HG02763 (cell line): Measurements from ENCODE around the gene MGLL.
"Not testable (repeated sequence)": the region's sequence is repeated elsewhere in the genome, so short reads cannot be mapped to it uniquely, and the experiment has no call there.

ENCODE experiments used
- ATAC-seq: cut with Tn5 transposase; IDR thresholded peaks from one replicate; pipeline ENCODE4 v1.9.1; 2021; ENCODE audit warnings: mild to moderate bottlenecking, moderate library complexity; ENCODE audit not compliant: unreplicated experiment

MGLL gene

DNA sequence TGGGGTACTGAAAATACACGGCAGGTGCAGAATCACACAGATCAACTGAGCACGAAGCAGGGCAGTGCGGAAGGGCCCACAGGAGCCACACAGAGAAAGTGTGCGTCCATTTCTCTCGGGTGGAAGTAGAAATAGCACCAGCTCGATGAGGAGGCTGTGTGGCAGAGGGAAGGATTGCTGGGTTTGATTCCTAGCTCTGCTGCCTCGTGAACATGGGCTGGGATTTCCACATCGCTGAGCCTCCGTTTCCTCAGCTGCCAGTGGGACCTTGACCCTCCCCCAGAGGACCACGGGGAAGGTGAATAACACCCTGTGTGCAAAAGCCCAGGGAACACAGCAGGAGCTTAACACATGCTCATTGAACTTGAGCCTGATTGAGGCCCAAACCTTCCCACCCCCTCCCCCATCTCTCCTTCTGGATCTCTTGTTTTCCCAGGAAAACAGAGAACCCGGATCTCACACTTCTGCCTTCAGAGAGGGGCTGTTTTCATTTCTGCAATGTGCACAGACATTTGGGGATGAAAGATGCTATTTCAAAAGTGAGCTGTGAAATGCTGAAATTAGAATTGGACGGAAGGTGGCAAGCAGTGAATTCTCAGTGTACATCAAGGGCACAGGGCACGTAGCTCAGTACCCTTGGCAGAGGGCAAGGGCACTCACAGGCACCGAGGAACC, 111.2 kb downstream of the MGLL start:
- ATAC-seq: no peak

DNA sequence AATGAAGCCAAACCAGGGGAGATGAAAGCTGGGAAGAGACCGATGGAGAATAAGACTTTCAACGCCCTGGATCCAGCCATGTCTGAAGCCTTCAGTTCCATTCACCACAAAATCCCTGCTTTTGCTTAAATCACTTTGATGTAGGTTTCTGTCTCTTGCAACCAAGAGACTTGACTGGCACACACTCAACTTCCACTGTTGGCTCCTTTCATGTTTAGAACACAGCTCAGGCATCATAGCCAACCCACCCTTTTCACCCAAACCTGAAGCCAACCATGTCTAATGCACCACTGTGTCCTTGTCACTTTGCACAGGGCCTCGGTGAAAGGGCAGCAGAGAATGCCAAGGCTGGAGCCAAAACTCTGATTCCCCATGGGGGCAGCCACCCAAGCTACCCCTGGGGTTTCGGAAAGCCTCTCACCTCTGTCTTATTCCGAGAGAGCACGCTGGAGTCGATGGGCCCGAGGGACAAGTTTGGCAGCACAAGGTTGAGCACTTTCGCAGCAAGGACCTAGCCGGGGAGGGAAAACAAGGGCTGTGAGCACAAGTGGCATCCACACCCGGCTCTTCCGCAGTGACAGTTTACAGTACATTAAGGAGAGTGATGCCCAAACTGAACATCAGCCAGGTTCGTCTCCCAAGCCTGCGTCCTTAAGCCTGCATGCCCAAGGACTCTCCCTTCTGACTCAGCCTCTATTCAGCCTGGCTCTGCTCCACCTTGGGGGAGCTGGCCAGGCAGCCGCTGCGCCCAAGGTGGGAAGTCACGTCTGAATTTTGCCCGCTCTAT, 112.0 kb downstream of the MGLL start:
- no peak for ATAC-seq

DNA sequence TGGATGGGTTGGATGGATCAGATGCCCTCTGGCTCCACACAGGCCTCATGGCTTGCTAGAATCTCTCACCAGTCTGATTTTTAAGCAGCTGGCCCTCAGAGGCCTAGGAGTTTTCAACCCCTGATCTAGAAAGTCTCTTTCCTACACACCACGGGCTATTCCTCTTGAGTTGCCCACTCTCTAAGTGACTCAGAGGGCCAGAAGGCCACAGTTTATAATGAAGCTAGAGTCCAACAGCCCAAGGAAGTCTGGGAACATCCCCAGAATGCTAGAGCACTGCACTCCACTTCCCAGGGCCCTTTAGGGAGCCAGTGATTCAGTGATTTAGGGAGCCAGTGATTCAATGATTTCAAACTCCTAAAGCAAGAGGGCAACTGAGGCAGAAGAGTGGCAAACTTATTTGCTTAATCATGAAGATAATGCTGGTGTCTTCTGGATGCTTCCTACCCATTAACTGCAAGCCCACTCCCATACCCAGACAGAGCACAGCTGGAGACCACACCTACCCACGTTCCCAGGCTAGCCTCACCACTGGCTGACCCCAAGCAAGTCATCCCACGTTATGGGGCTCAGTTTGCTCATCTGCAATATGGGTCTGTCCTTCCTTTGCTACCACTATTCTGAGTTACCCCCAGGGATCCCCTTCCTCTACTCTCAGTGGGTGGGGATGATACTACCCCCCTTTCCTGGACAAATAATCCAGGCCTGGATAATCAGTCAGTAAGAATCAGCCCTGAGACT, 112.8 kb downstream of the MGLL start:
- no peak for ATAC-seq

DNA sequence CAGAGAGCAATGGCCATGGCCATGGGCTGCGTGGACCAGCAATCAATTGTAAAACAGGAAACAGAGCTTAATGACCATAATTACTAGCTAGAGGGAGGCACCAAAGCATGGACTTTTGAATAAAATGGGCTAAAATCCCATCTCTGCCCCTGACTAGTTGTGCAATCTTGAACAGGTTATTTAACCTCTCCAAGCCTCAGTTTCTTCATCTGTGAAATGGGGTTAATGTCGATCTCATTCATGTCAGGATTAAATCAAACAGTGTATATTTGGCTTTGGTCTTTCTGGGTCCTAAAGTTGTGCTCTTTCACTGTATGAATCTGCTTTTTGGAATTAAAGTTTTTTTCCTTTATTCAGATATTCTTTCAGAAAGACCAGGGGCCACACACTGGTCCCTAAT, 113.5 kb downstream of the MGLL start:
- no peak for ATAC-seq

DNA sequence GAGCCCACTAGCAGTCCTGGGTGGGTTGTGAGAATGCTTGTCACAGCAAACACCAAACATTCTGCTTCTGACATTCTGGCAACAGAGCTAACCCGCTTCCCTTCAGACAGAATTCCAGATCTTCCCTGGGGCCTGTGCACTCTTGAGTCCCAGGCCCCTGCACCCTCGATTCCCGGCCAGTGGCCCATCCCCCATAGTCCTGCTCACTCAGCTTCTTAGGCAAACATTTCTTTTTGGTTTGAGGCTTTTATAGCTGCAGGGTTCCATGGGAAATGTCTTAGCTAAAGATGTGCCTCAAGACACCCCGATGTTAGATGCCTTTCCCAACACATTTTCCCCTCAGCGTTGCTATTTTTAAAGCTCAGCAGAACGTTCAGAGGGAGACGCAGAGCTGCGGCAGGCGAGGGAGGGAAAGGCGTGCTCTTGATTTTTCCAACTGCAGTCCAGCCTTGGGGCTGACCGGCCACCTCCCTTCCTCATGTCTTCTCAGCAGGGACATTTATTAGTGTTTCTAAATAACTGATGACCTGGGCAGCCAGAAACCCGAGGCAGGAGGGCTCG, 114.4 kb downstream of the MGLL start:
- ATAC-seq: no peak

DNA sequence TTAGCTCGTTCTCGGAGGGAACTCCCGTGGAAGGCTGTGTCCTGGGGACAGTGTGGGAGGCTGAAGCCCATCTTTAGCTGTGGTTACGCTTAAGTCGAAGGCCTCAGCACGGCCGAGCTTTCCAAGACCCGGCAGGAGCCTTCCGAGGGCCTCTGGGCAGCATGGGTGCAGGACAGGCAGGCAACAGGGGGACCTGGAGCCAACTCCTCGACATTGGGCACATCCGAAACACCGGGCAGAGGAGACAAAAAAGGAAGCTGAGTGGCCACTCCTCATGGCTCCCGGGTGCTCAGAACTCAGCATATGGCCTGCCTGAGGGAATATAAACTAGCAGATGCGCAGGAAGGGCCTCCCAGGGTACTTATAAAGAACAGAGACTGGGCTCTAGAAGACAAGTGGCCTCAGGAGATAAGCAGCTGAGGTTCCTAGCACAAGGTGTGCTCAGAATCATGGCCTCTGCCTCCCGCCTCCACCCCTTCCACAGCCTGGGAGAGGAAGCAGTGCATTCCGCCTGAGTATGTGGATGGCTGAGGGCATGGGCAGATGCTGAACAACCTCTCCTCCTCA, 115.4 kb downstream of the MGLL start:
- ATAC-seq: no peak

DNA sequence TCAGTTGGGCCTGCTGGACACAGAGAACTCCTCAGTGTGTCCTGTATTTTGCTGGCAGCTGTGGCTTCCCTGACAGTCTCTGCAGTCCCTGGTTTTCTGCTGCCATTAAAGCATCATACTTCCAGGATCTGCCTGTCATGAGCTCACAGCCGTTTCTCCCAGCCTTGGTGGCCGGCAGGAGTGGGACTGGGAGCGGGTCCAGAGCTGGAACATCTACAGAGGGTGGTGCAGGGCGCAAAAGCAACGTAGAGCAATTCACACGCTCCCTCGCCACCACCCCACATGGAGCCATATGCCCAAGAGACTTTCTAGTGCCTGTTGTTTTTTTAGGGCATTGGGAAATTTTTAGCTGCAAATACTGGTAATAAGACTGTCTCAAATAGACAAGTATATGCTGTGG, 116.0 kb downstream of the MGLL start:
- no peak for ATAC-seq

DNA sequence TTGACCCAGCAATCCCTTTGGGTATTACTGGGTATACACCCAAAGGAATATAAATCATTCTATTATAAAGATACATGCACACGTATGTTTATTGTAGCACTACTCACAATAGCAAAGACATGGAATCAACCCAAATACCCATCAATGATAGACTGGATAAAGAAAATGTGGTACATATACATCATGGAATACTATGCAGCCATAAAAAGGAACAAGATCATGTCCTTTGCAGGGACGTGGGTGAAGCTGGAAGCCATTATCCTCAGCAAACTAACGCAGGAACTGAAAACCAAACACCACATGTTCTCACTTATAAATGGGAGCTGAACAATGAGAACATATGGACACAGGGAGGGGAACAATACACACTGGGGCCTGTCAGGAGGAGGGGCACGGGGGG, 117.5 kb downstream of the MGLL start:
- not testable (repeated sequence) for ATAC-seq

DNA sequence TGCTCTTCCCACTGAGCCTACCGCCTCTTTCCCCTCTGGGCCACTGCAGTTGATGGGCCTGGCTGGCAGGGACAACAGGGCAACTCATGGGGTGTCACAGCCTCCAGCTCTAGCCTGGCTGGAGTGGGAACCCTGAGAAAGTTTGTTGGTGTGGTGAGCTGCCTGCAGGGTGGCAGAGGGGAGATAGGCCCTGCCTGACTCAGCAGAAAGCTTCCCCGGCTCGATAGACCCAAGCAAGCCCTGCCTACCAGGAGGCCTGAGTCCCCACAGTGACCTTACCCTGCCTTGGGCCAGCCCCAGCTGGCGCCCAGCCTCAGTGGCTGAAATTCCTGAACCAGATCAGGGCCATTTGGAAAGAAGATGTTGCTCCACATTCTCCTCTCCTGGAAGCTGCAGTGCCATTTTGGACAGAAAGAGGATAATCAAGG, 120.2 kb downstream of the MGLL start:
- no peak for ATAC-seq

DNA sequence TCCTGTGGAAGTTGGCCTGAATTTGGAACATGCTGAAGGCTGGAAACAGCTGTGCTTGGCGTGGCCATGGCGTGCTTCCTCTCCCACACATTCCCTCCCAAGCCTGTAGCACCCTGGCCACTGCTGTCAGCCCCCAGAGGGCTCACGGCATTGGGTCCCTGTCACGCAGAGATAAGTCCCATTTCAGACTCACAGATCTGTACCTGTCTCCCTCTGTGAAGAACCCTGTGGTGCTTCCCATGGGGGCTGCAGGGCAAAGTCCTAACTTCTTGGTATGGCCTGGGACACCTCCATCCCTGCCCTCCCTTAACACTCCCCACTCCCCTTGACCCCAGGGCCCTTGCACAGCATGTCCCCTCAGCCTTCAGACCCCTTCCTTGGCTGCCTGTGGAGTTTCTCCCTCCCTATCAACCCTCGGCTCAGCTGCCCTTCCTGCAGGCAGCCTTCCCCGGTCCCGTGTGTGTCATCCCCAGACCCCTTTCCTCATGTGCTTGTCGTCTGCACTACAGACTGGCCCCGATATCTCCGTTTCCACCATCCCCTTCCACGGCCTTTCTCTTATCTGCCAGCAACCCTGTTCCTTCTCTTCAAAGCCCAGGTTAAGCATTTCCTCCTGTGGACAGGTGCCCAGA, 120.9 kb downstream of the MGLL start:
- ATAC-seq: no peak

DNA sequence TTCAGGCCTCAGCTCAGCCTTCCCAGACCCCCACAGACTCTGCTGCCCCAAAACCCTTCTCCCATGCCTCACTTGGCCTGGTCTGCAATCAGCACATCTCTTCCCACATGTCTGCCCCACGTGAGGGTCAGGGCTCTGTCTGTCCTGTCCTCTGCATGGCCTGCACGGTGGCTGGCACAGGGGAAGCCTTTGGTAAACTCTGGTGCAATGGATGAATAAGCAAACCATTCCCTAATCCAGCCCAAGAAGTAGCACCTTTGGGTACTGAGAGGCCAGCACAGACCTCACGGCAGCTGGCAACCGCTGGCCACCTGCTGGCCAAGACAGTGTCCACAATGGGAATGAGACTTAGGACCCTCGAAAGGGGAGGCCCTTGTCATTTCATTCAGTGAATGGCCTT, 121.9 kb downstream of the MGLL start:
- no peak for ATAC-seq

DNA sequence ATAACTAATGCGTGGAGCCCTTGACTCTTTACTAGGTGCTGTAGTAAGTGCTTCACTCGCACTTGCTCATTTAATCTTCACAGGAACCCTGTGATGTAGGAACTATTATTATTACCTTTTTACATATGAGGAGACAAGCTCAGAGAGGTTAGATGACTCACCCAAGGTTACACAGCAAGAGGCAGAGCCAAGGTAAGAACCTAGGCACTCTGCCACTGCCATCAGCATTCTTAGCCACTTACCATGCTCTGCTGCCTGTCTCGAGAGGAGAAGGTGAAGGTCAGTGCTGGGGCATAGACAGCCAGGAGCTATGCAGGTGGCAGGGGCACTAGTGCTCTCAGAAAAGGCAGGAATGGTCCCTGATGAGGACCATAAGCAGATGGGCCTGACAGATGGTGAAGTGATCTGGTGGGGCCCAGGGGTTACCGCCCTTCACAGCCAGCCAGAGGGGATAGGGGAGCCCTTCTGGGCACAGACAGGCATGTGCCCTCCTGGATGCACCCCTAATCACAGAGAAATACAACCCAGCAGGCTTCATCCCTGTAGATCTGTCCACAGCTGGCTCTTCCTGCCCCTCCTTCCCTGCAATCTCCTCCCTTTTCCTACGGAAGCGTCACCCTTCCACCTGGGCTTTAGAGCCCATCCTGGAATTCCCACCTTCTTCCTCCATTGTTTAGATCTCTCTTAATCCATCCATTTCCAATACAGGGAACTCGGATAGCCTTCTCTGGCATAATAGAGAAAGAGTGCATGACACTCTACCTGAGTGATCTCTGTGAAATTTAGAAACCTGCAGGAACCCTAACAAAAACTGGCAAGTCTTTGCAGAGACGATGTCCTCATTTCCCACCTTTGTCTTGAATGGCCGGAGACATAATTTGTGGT, 122.7 kb downstream of the MGLL start:
- ATAC-seq: no peak

DNA sequence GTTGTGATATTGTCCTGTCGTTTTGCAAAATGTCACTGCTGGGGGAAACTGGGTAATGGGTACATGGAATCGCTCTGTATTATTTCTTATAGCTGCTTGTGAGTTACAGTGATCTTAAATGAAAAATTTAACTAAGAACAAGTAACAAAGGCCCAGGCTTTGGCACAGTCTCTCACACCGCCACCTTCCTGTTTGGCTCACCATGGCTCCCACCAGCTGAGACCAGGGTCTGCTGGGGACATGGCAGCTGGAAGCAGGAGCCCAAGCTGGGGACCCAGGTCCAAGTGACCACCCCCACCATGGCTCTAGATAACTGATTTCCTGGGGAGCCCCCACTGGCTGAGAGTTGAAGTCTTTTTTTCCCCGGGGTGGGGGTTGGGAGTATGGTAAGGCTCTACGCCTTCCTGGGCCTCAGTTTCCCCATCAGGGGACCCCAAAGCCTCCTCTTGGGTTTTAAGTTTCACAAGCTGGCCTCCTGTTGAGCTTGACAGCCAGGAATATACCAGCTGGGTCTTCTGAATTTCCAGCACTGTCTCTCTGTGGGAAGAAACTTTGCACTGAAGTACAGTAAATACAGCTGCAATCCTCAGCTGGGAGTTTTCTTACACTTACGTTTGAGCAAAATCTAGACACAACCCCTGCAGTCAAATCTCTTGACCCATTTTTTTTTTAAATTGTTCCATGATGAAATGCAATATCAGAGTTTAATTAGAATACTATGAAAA, 123.5 kb downstream of the MGLL start:
- ATAC-seq: no peak

DNA sequence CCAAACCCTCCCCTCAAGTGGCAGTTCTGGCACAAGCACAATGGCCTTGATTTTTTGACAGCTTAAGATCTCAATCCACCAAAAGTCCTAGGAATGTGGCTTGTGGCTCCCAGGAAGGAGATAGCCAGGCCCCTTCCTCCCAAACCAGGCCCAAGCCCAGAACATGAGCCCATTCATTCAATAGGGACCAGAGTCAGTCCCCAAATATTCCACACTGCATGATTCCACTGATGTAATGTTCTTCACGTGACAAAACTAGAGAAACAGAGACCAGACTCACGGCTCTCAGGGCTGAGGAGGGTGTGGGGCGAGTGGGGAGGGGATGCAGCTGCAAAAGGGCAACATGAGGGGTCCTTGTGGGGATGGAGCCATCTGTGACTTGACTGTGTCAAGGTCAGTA, 124.0 kb downstream of the MGLL start:
- ATAC-seq: no peak

DNA sequence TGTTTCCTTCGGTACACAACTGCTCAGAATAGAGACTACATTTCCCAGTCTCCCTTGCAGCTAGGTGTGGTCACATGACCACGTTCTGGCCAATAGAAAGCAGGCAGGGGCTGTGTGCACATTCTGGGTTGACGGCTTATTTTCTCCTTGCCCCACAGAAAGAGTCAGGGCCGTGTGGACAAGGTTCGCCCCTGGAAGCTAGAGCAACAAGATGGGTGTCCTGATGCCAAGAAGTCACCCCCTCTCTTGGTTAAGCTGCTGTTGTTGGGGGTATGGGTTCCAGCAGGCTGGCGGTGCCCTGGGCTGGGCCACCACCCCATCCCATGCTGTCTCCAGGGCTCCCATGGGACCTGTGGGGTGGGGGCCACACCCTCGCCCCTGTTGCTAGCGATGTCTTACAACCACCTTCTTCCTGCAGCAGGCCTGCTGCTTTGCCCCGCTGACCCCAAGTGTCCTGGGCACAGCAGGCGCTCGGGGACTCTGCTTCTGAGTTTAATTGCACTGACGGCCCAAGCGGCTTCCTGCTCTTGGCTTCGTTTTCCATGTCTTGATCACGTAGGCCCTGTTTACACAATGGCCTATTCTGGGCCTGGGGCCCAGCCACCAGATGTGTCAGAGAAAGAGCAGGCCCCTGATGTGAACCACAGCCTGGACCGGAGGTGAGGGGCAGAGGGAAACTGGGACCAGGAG, 124.6 kb downstream of the MGLL start:
- ATAC-seq: peak; percentile 45

DNA sequence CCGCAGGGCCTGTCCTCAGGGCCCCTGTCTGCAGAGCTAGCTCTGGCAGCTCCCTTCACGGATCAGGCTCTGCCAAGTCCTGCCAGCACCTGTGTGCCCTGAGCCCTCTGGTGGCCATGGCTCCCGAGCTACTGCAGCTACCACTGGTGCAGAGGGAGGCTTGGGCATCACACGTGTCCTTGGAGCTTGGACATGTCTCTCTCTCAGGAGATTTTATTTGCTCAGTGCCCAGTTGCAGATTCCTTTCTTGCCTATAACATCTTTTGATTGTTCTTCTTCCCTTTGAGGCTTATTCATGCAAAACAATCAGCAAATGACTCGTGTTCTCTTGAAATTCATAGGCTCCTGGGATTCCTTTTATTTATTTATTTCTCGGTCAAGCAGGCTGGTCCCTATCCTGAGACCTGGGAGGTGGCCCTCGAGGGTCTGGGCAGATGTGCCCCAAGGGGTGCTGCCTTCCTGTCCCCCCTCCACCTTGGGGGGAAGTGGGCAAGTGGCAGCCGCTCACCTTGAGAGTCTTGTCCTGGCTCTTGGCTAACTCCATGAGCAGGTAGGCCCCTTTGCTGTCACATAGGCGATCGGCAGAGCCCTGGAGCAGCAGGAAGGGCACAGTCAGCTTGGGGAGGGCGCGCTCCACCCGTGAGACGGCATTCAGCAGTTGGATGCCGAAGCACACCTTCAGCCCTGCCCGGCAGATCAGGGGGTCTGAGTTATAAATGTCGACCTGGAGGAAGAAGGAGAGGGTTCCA, 127.7 kb downstream of the MGLL start:
- ATAC-seq: no peak

DNA sequence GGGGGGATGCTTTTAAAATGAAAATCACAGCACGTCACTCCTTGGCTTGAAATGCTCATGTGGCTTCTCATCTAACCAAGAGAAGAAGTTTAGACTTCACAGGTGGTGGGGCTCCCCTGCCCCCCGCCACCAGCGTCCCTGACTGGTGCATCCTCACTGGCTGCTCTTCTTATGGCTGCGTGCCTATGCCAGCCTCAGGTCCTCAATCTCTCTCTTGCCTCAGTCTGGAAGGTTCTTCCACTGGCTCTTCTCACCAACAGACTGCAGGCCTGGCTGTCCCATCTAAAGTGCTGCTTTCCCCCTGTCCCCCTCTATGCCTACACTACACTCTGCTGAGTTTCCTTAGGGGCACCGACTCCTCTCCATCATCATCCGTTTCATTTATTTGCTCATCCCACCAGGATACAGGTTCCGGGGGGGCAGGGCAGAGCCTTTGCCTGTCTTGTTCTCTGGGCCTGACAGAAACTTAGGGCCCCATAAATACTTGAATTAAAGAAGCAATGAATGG, 128.9 kb downstream of the MGLL start:
- no peak for ATAC-seq
